ENCODE data around the gene LRCH3. TPM values are rescaled to one million over a fixed set of nuclear protein-coding genes. Genes with fewer than 3 reads are reported as not detected.

The LRCH3 gene
- total RNA-seq, 1 experiment from 2014 or later: 56.4 TPM

GRCh38 chr3:197829397-197830045 lies 38.5 kb downstream of the LRCH3 start:
- Histone ChIP-seq H3K4ac (ENCODE audit: low read depth, low read length) (no peak overlapping the region), H3K79me1 (ENCODE audit: insufficient read depth, low read depth, low read length, poor library complexity, severe bottlenecking) (no peaks in the 10 kb centered on the region), H4K20me1 (ENCODE audit: control insufficient read depth, insufficient read depth, insufficient read length) (no peaks in the 10 kb centered on the region), H2BK12ac (ENCODE audit: insufficient read length, low read depth, low read length) (no peak overlapping the region), H3K9me3 (ENCODE audit: control insufficient read depth, low read depth, low read length) (no peaks in the 10 kb centered on the region), H3T11ph (ENCODE audit: low read length) (no peak overlapping the region), H3K4me2 (ENCODE audit: insufficient read depth, insufficient read length, low read length) (no peak overlapping the region), H3K18ac (ENCODE audit: insufficient read length, low read depth, low read length) (no peak overlapping the region), H4K91ac (ENCODE audit: insufficient read length, low read depth, low read length) (no peak overlapping the region), H2AFZ (ENCODE audit: low read length) (no peak overlapping the region), H4K8ac (replicated peaks; ENCODE audit: insufficient read length, low read depth, low read length) (no peak overlapping the region), H3K27me3 (ENCODE audit: insufficient read depth, low read length) (no peaks in the 10 kb centered on the region), H3K23me2 (ENCODE audit: insufficient read length, low read depth, low read length, poor library complexity, severe bottlenecking) (no peaks in the 10 kb centered on the region), H2AK5ac (ENCODE audit: insufficient read length, low read length) (no peak overlapping the region), H3K14ac (ENCODE audit: insufficient read depth, low read length) (no peak overlapping the region), H3K27ac (ENCODE audit: insufficient read length, low read depth, low read length) (no peak overlapping the region), H3K9ac (ENCODE audit: extremely low read depth, insufficient read length, low read length) (no peak overlapping the region), H3K4me1 (ENCODE audit: insufficient read depth, low read length) (no peaks in the 10 kb centered on the region), H2BK120ac (ENCODE audit: low read depth, low read length, poor library complexity, severe bottlenecking) (no peak overlapping the region), H2BK15ac (ENCODE audit: low read depth, low read length) (no peak overlapping the region), H3K56ac (ENCODE audit: insufficient read length, low read depth, low read length) (no peak overlapping the region), H3K23ac (ENCODE audit: insufficient read length, low read depth, low read length) (no peak overlapping the region), H2BK20ac (ENCODE audit: low read depth, low read length, poor library complexity, severe bottlenecking) (no peak overlapping the region), H2BK5ac (ENCODE audit: insufficient read length, low read length) (no peak overlapping the region), H4K5ac (ENCODE audit: insufficient read length, low read depth, low read length) (no peak overlapping the region), H3K79me2 (ENCODE audit: insufficient read depth, low read length) (no peaks in the 10 kb centered on the region)
- Mint-ChIP-seq H3K9me3 (no peaks in the 10 kb centered on the region), H3K36me3 (ENCODE audit: insufficient read depth in 1 of 3, low read depth in 3 of 3) (peaks cover 31 to 69% (median 57%) of the 10 kb centered on the region in 3 experiments; a peak in 6 of 7 replicates), H3K27me3 (ENCODE audit: low read depth) (no peaks in the 10 kb centered on the region), H3K4me1 (no peaks in the 10 kb centered on the region), H3K27ac (peak overlapping the region in 1 of 3 experiments; percentile 30; a peak in 1 of 7 replicates), H3K4me3 (no peak overlapping the region)
- WGBS (ENCODE audit: extremely low coverage, insufficient read length, low lambda C conversion rate): no CpG with 5 or more reads among the region's 3 CpGs
- no peak for DNase-seq
- no peak for TF ChIP-seq CTCF (conservative IDR thresholded peaks at IDR 0.05)
